OCI-LY3 (cell line): ENCODE results near the gene CNTNAP2.
"Not testable (repeated sequence)": the region's sequence is repeated elsewhere in the genome, so short reads cannot be mapped to it uniquely, and the experiment has no call there.

Experiments
- H2AFZ ChIP-seq: fragments of 200-600, 300-600 bp; shearing (Covaris generic); 2 replicates; pipeline ENCODE4 v1.6.0; 2014; ENCODE audit warnings: antibody characterized with exemption, low read depth, low read length
- H3K27ac ChIP-seq: fragments of 200-600, 300-600 bp; sonication (generic); 2 replicates; pipeline ENCODE4 v1.5.1; 2014; ENCODE audit warnings: mild to moderate bottlenecking, low read length, moderate library complexity, mixed read lengths
- H3K27me3 ChIP-seq: fragments of 200-600, 300-600 bp; sonication (generic); 2 replicates; pipeline ENCODE4 v1.6.1; 2014; ENCODE audit warnings: low read depth, low read length, mixed read lengths
- H3K36me3 ChIP-seq: fragments of 200-600, 300-600 bp; sonication (generic); replicated peaks from 2 replicates; pipeline ENCODE3; 2014; ENCODE audit warnings: low read depth, low read length, mixed read lengths
- H3K4me1 ChIP-seq: fragments of 300-600, 200-600 bp; sonication (generic); 2 replicates; pipeline ENCODE4 v1.6.1; 2014; ENCODE audit warnings: low read length, mixed read lengths
- H3K4me2 ChIP-seq: fragments of 200-600, 300-600 bp; sonication (generic); 2 replicates; pipeline ENCODE4 v1.6.1; 2014; ENCODE audit warnings: low read length, mixed read lengths
- H3K4me3 ChIP-seq: fragments of 300-600, 200-600 bp; sonication (generic); 2 replicates; pipeline ENCODE4 v1.5.1; 2014; ENCODE audit warnings: antibody characterized with exemption, mild to moderate bottlenecking, low read length, moderate library complexity
- H3K79me2 ChIP-seq: fragments of 300-600, 200-600 bp; shearing (Covaris generic); 2 replicates; pipeline ENCODE4 v1.6.1; 2014; ENCODE audit warnings: mild to moderate bottlenecking, low read length, mixed read lengths
- H3K9ac ChIP-seq: fragments of 300-600, 200-600 bp; shearing (Covaris generic); 2 replicates; pipeline ENCODE4 v1.6.0; 2014; ENCODE audit warnings: mild to moderate bottlenecking, low read length, moderate library complexity
- H3K9me3 ChIP-seq: fragments of 200-600, 300-600 bp; shearing (Covaris generic); 2 replicates; pipeline ENCODE4 v1.6.1; 2014; ENCODE audit warnings: low read length, mixed read lengths; ENCODE audit not compliant: insufficient read depth
- H4K20me1 ChIP-seq: fragments of 200-600, 300-600 bp; sonication (generic); 2 replicates; pipeline ENCODE4 v1.6.1; 2016; ENCODE audit warnings: low read length, mixed read lengths; ENCODE audit not compliant: insufficient read depth
- CTCF ChIP-seq: fragments of 200-600, 300-600 bp; sonication (generic); IDR thresholded peaks from 2 replicates; pipeline ENCODE4 v1.5.1; 2014; ENCODE audit warnings: antibody characterized with exemption, low read length, low read depth
- EZH2phosphoT487 ChIP-seq: fragments of 200-600 bp; shearing (Covaris generic); IDR thresholded peaks from 2 replicates; pipeline ENCODE4 v1.6.1; 2018; ENCODE audit warnings: antibody characterized with exemption, mixed run types, low read depth

The CNTNAP2 gene

GRCh38 chr7:148327379-148327778 is 2210.8 kb downstream of the CNTNAP2 start:
- no peak overlapping the region for H3K9ac ChIP-seq
- no peaks in the 10 kb centered on the region for H3K36me3 ChIP-seq
- no peak overlapping the region for H3K4me3 ChIP-seq
- H2AFZ ChIP-seq, result no peak overlapping the region
- no peaks in the 10 kb centered on the region for H3K79me2 ChIP-seq
- peaks cover 6% of the 10 kb centered on the region; the same call in 1 of the 2 replicates for H3K9me3 ChIP-seq
- no peak overlapping the region for H3K27ac ChIP-seq
- H3K27me3 ChIP-seq, result peaks cover 5% of the 10 kb centered on the region; the same call in 1 of the 2 replicates
- H3K4me2 ChIP-seq, result no peak overlapping the region
- H4K20me1 ChIP-seq, result no peaks in the 10 kb centered on the region
- H3K4me1 ChIP-seq, result no peaks in the 10 kb centered on the region; the same call in 1 of the 2 replicates
- TF ChIP-seq CTCF, result no peak

DNA sequence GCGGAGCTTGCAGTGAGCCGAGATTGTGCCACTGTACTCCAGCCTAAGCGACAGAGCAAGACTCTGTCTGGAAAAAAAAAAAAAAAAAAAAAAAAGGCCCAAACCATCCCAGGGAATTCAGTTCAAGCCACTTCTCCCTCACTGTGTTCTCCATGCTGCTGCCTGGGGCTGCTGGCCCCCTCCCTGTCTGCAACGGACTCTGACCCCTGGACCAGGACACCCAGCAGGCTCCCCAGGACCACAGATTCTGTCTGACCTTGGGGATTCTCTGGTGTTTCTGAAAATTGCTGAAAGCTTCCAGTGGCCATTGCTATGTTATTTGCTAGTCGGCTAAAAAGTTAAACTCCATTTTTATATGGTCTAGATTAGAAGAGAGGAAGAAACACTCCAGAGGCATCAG is 2212.3 kb downstream of the CNTNAP2 start:
- Histone ChIP-seq H3K79me2 (no peaks in the 10 kb centered on the region), H2AFZ (no peak overlapping the region), H3K9ac (no peak overlapping the region), H3K4me3 (no peak overlapping the region), H4K20me1 (no peaks in the 10 kb centered on the region), H3K9me3 (peaks cover 6% of the 10 kb centered on the region; the same call in 1 of the 2 replicates), H3K27ac (no peak overlapping the region), H3K36me3 (no peaks in the 10 kb centered on the region), H3K4me2 (no peak overlapping the region), H3K4me1 (no peaks in the 10 kb centered on the region), H3K27me3 (peaks cover 5% of the 10 kb centered on the region; the same call in 1 of the 2 replicates)
- TF ChIP-seq CTCF (no peak), EZH2phosphoT487 (no peak)

DNA sequence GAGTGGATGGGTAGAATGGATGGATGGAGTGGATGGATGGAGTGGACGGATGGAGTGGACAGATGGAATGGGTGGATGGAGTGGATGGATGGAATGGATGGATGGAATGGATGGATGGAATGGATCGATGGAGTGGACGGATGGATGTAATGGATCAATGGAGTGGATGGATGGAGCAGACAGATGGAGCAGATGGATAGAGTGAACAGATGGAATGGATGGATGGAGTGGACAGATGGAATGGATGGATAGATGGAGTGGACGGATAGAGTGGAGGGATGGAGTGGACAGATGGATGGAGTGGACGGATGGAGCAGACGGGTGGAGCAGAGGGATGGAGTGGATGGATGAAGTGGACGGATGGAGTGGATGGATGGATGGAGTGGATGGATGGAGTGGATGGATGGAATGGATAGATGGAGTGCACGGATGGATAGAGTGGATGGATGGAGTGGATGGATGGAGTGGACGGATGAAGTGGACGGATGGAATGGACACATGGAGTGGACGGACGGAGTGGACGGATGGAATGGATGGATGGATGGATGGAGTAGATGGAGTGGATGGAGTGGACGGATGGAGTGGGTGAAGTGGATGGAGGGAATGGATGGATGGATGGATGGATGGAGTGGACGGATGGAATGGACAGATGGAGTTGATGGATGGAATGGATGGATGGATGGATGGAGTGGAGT is 2213.7 kb downstream of the CNTNAP2 start:
- Histone ChIP-seq H3K4me3 (no peak overlapping the region), H4K20me1 (no peaks in the 10 kb centered on the region), H2AFZ (no peak overlapping the region), H3K36me3 (no peaks in the 10 kb centered on the region), H3K79me2 (no peaks in the 10 kb centered on the region), H3K27ac (no peak overlapping the region), H3K27me3 (peaks cover 3% of the 10 kb centered on the region; the same call in 1 of the 2 replicates), H3K9me3 (peaks cover 6% of the 10 kb centered on the region; the same call in 1 of the 2 replicates), H3K4me2 (no peak overlapping the region), H3K9ac (no peak overlapping the region), H3K4me1 (no peaks in the 10 kb centered on the region)
- TF ChIP-seq EZH2phosphoT487 (no peak), CTCF (no peak)

GRCh38 chr7:148330822-148331221 is 2214.2 kb downstream of the CNTNAP2 start:
- H3K27ac ChIP-seq, result no peak overlapping the region
- no peak overlapping the region for H3K4me3 ChIP-seq
- peaks cover 6% of the 10 kb centered on the region; the same call in 1 of the 2 replicates for H3K9me3 ChIP-seq
- H3K79me2 ChIP-seq, result no peaks in the 10 kb centered on the region
- no peaks in the 10 kb centered on the region for H4K20me1 ChIP-seq
- no peaks in the 10 kb centered on the region for H3K4me1 ChIP-seq
- H2AFZ ChIP-seq, result no peak overlapping the region
- H3K27me3 ChIP-seq, result peaks cover 1% of the 10 kb centered on the region
- no peak overlapping the region for H3K9ac ChIP-seq
- no peaks in the 10 kb centered on the region for H3K36me3 ChIP-seq
- no peak for TF ChIP-seq EZH2phosphoT487
- TF ChIP-seq CTCF, result no peak
- no peak overlapping the region for H3K4me2 ChIP-seq

GRCh38 chr7:148331456-148331855 is 2214.9 kb downstream of the CNTNAP2 start:
- H3K9ac ChIP-seq, H4K20me1 ChIP-seq, H3K27me3 ChIP-seq, H3K27ac ChIP-seq, H3K4me2 ChIP-seq, H3K4me3 ChIP-seq, H3K36me3 ChIP-seq, H3K4me1 ChIP-seq, H3K79me2 ChIP-seq, H3K9me3 ChIP-seq, H2AFZ ChIP-seq: not testable (repeated sequence)
